HepG2 (cell line): ENCODE results near the gene DPY30. TPM values are rescaled to one million over a fixed set of nuclear protein-coding genes. Genes with fewer than 3 reads are reported as not detected.

ENCODE experiments used
- AHR ChIP-seq: IDR thresholded peaks from 2 replicates; pipeline ENCODE4 v1.6.1; 2018; ENCODE audit warnings: missing genetic modification reagents, missing compliant biosample characterization
- ARNT2 ChIP-seq: sonication (generic); formaldehyde crosslinking; IDR thresholded peaks from 2 replicates; pipeline ENCODE4 v1.8.0; 2022; ENCODE audit warnings: mild to moderate bottlenecking, low read depth, missing genetic modification reagents, moderate library complexity
- CC2D1A ChIP-seq: sonication (generic); formaldehyde crosslinking; IDR thresholded peaks from 2 replicates; pipeline ENCODE4 v1.8.1; 2023; ENCODE audit warnings: mild to moderate bottlenecking, missing genetic modification reagents
- DMAP1 ChIP-seq: IDR thresholded peaks from 2 replicates; pipeline ENCODE4 v1.6.1; 2016
- HMG20B ChIP-seq: conservative IDR thresholded peaks from 2 replicates; pipeline ENCODE4 v1.6.1; 2016; ENCODE audit warnings: missing genetic modification reagents, missing compliant biosample characterization
- KAT7 ChIP-seq: IDR thresholded peaks from 2 replicates; pipeline ENCODE4 v1.6.1; 2018; ENCODE audit warnings: borderline replicate concordance, missing compliant biosample characterization
- MEF2D ChIP-seq: sonication (generic); formaldehyde crosslinking; IDR thresholded peaks from 2 replicates; pipeline ENCODE4 v1.5.1; 2020; ENCODE audit warnings: mild to moderate bottlenecking, missing genetic modification reagents
- MXD4 ChIP-seq: IDR thresholded peaks from 2 replicates; pipeline ENCODE4 v1.6.1; 2016; ENCODE audit warnings: mild to moderate bottlenecking, missing biosample characterization, missing genetic modification reagents
- NFKBIZ ChIP-seq: IDR thresholded peaks from 2 replicates; pipeline ENCODE4 v1.6.1; 2018; ENCODE audit warnings: missing genetic modification reagents, missing compliant biosample characterization
- PAX8 ChIP-seq: sonication (generic); formaldehyde crosslinking; IDR thresholded peaks from 2 replicates; pipeline ENCODE4 v1.8.0; 2022; ENCODE audit warnings: mild to moderate bottlenecking, missing genetic modification reagents, borderline replicate concordance
- RARG ChIP-seq: sonication (generic); formaldehyde crosslinking; IDR thresholded peaks from 2 replicates; pipeline ENCODE4 v1.4.0; 2020; ENCODE audit warnings: low read depth, mild to moderate bottlenecking, missing genetic modification reagents
- SRSF4 ChIP-seq: fragments of 200-400 bp; formaldehyde crosslinking; IDR thresholded peaks from one replicate; pipeline ENCODE4 v1.6.1; 2018; ENCODE audit warnings: mild to moderate bottlenecking, low read depth, low read length, moderate library complexity; ENCODE audit not compliant: poor library complexity, severe bottlenecking
- STAT5B ChIP-seq: sonication (generic); formaldehyde crosslinking; IDR thresholded peaks from 2 replicates; pipeline ENCODE4 v1.4.0; 2020; ENCODE audit warnings: missing genetic modification reagents
- TFAP4 ChIP-seq: sonication (generic); IDR thresholded peaks from 2 replicates; pipeline ENCODE4 v1.6.1; 2016; ENCODE audit warnings: low read depth, borderline replicate concordance
- ZNF260 ChIP-seq: sonication (generic); formaldehyde crosslinking; IDR thresholded peaks from 2 replicates; pipeline ENCODE4 v1.4.0; 2020; ENCODE audit warnings: missing genetic modification reagents, low read depth, mild to moderate bottlenecking, borderline replicate concordance
- ZNF549 ChIP-seq: sonication (generic); formaldehyde crosslinking; IDR thresholded peaks from 2 replicates; pipeline ENCODE4 v1.5.0; 2020; ENCODE audit warnings: missing genetic modification reagents
- ZNF580 ChIP-seq: IDR thresholded peaks from 2 replicates; pipeline ENCODE4 v1.6.1; 2016; ENCODE audit warnings: low read depth, borderline replicate concordance
- ZNF782 ChIP-seq: sonication (generic); formaldehyde crosslinking; IDR thresholded peaks from 2 replicates; pipeline ENCODE4 v1.4.0; 2020; ENCODE audit warnings: missing genetic modification reagents, mild to moderate bottlenecking, borderline replicate concordance
- ZNF790 ChIP-seq: sonication (generic); formaldehyde crosslinking; IDR thresholded peaks from 2 replicates; pipeline ENCODE4 v1.8.0; 2022; ENCODE audit warnings: missing genetic modification reagents, mild to moderate bottlenecking, borderline replicate concordance
- ZNF878 ChIP-seq: sonication (generic); formaldehyde crosslinking; IDR thresholded peaks from 2 replicates; pipeline ENCODE4 v1.8.1; 2023; ENCODE audit warnings: mild to moderate bottlenecking, missing genetic modification reagents, moderate library complexity
- ZNF891 ChIP-seq: sonication (generic); formaldehyde crosslinking; IDR thresholded peaks from 2 replicates; pipeline ENCODE4 v1.5.0; 2020; ENCODE audit warnings: mild to moderate bottlenecking, missing genetic modification reagents
- polyA plus RNA-seq, 8 experiments: library from polyadenylated mRNA; depleted of rRNA in 3 of 8; stranded (reverse) in 7 of 8; unstranded in 1 of 8; fragments of >200 nt; fragmentation: Illumina TruSeq in 4 of 8; extraction: Trizol in 4 of 8; gene quantifications; 2 replicates each; pipeline versions ENCODE4 v1.2.1 to v1.2.3, GENCODE V29; 2011 to 2016; ENCODE audit warnings: low read depth in 4 of 8, missing spikeins in 1 of 8, mixed read lengths in 1 of 8; ENCODE audit not compliant: insufficient read depth in 1 of 8
- total RNA-seq, 5 experiments: library from RNA; depleted of rRNA; stranded (reverse); fragments of >200 nt; fragmentation: Illumina TruSeq; extraction: Trizol; gene quantifications; 2 replicates each; pipeline ENCODE4 v1.2.3, GENCODE V29; 2016; ENCODE audit warnings: low read depth in 1 of 5
- TF ChIP-seq, protein P1 (sequence below): sonication (generic); formaldehyde crosslinking; IDR thresholded peaks from 2 replicates; pipeline ENCODE4 v1.4.0; 2020; ENCODE audit warnings: missing genetic modification reagents, mild to moderate bottlenecking, borderline replicate concordance
- TF ChIP-seq, protein P2 (sequence below): sonication (generic); formaldehyde crosslinking; IDR thresholded peaks from 2 replicates; pipeline ENCODE4 v1.5.1; 2020; ENCODE audit warnings: mild to moderate bottlenecking, missing genetic modification reagents, moderate library complexity

The DPY30 gene
- total and polyA plus RNA-seq, 2 of the 13 experiments (the other 11 are each of a cell fraction or from before 2014, with no cell fraction given) = 98.1 to 118 TPM

- TF ChIP-seq SRSF4 (peak; percentile 74), ZNF782 (CRISPR knock-in tag) (peak; percentile 89; the same call in 1 of the 2 replicates), ARNT2 (peak; percentile 96), AHR (CRISPR knock-in tag) (peak; percentile 94; the same call in 1 of the 2 replicates), PAX8 (CRISPR knock-in tag) (peak; percentile 39; the same call in 1 of the 2 replicates), NFKBIZ (peak; percentile 92), ZNF549 (no peak), KAT7 (CRISPR knock-in tag) (peak; percentile 66; the same call in 1 of the 2 replicates), ZNF891 (CRISPR knock-in tag) (peak; percentile 92; the same call in 1 of the 2 replicates), STAT5B (CRISPR knock-in tag) (peak; percentile 94; the same call in 1 of the 2 replicates), DMAP1 (CRISPR knock-in tag) (peak; percentile 98), MXD4 (peak; percentile 96), RARG (peak; percentile 86; the same call in 1 of the 2 replicates), ZNF878 (CRISPR knock-in tag) (peak; percentile 69; the same call in 1 of the 2 replicates), ZNF260 (CRISPR knock-in tag) (peak; percentile 57; the same call in 1 of the 2 replicates), ZNF790 (CRISPR knock-in tag) (peak; percentile 80; the same call in 1 of the 2 replicates), MEF2D (CRISPR knock-in tag) (peak; percentile 88), ZNF580 (CRISPR knock-in tag) (peak; percentile 87), HMG20B (CRISPR knock-in tag) (peak; percentile 60), TFAP4 (peak; percentile 60; the same call in 1 of the 2 replicates), CC2D1A (CRISPR knock-in tag) (no peak)
- TF ChIP-seq, protein P1, sequence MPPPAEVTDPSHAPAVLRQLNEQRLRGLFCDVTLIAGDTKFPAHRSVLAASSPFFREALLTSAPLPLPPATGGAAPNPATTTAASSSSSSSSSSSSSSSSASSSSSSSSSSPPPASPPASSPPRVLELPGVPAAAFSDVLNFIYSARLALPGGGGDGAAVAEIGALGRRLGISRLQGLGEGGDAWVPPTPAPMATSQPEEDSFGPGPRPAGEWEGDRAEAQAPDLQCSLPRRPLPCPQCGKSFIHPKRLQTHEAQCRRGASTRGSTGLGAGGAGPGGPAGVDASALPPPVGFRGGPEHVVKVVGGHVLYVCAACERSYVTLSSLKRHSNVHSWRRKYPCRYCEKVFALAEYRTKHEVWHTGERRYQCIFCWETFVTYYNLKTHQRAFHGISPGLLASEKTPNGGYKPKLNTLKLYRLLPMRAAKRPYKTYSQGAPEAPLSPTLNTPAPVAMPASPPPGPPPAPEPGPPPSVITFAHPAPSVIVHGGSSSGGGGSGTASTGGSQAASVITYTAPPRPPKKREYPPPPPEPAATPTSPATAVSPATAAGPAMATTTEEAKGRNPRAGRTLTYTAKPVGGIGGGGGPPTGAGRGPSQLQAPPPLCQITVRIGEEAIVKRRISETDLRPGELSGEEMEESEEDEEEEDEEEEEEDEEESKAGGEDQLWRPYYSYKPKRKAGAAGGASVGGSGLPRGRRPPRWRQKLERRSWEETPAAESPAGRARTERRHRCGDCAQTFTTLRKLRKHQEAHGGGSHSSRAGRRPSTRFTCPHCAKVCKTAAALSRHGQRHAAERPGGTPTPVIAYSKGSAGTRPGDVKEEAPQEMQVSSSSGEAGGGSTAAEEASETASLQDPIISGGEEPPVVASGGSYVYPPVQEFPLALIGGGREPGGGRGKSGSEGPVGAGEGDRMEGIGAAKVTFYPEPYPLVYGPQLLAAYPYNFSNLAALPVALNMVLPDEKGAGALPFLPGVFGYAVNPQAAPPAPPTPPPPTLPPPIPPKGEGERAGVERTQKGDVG = peak; percentile 89; the same call in 1 of the 2 replicates
- TF ChIP-seq, protein P2, sequence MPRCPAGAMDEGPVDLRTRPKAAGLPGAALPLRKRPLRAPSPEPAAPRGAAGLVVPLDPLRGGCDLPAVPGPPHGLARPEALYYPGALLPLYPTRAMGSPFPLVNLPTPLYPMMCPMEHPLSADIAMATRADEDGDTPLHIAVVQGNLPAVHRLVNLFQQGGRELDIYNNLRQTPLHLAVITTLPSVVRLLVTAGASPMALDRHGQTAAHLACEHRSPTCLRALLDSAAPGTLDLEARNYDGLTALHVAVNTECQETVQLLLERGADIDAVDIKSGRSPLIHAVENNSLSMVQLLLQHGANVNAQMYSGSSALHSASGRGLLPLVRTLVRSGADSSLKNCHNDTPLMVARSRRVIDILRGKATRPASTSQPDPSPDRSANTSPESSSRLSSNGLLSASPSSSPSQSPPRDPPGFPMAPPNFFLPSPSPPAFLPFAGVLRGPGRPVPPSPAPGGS = peak; percentile 97
Observed at GRCh38 chr2:32010670-32011484, 28.7 kb downstream of the DPY30 start, which contains the start of gene MEMO1 (continued).
